DOHH2 (cell line): ENCODE results near the gene MEGF11.
A peak's percentile ranks its signal among the peaks of the same experiment; 100 is the strongest.

Experiments used
- H3F3A ChIP-seq: fragments of 200-600 bp; sonication (generic), shearing (Covaris generic); 2 replicates; pipeline ENCODE4 v1.6.0; 2016; ENCODE audit warnings: antibody characterized with exemption, mild to moderate bottlenecking; ENCODE audit not compliant: control insufficient read depth, insufficient read depth
- H3K27ac ChIP-seq: fragments of 200-600 bp; sonication (generic); 2 replicates; pipeline ENCODE4 v1.5.1; 2014; ENCODE audit warnings: low read depth, mild to moderate bottlenecking, low read length, moderate library complexity
- H3K27me3 ChIP-seq: fragments of 200-600 bp; sonication (generic); 2 replicates; pipeline ENCODE4 v1.6.1; 2014; ENCODE audit warnings: mild to moderate bottlenecking, low read length, mixed read lengths; ENCODE audit not compliant: control insufficient read depth
- H3K36me3 ChIP-seq: fragments of 200-600 bp; sonication (generic); 2 replicates; pipeline ENCODE4 v1.6.1; 2014; ENCODE audit warnings: mild to moderate bottlenecking, low read length, moderate library complexity, mixed read lengths; ENCODE audit not compliant: control insufficient read depth
- H3K4me1 ChIP-seq: fragments of 200-600 bp; sonication (generic); 2 replicates; pipeline ENCODE4 v1.6.1; 2014; ENCODE audit warnings: mild to moderate bottlenecking, low read length, mixed read lengths; ENCODE audit not compliant: control insufficient read depth
- H3K4me2 ChIP-seq: fragments of 200-600 bp; sonication (generic); 2 replicates; pipeline ENCODE4 v1.6.0; 2014; ENCODE audit warnings: mild to moderate bottlenecking, low read length, moderate library complexity
- H3K4me3 ChIP-seq: fragments of 200-600 bp; sonication (generic); 2 replicates; pipeline ENCODE4 v1.5.1; 2014; ENCODE audit warnings: mild to moderate bottlenecking, low read length, mixed read lengths
- H3K79me2 ChIP-seq: fragments of 200-600 bp; sonication (generic); 2 replicates; pipeline ENCODE4 v1.6.1; 2014; ENCODE audit warnings: mild to moderate bottlenecking, low read length, mixed read lengths; ENCODE audit not compliant: control insufficient read depth
- H3K9me2 ChIP-seq: fragments of 200-600 bp; sonication (generic); replicated peaks from 2 replicates; pipeline ENCODE4 v1.6.1; 2014; ENCODE audit warnings: mild to moderate bottlenecking, low read length, mixed read lengths; ENCODE audit not compliant: control insufficient read depth
- H3K9me3 ChIP-seq: fragments of 200-600 bp; sonication (generic); 2 replicates; pipeline ENCODE4 v1.6.1; 2014; ENCODE audit warnings: antibody characterized with exemption, low read length, mixed read lengths; ENCODE audit not compliant: control insufficient read depth, insufficient read depth
- H4K20me1 ChIP-seq: fragments of 200-600 bp; sonication (generic); 2 replicates; pipeline ENCODE4 v1.6.0; 2014; ENCODE audit warnings: low read depth, mild to moderate bottlenecking, antibody characterized with exemption, low read length, moderate library complexity; ENCODE audit not compliant: control insufficient read depth, insufficient read depth
- EZH2phosphoT487 ChIP-seq: fragments of 200-600 bp; sonication (generic); IDR thresholded peaks from 2 replicates; pipeline ENCODE4 v1.6.1; 2017; ENCODE audit warnings: borderline replicate concordance, mild to moderate bottlenecking, antibody characterized with exemption, low read length, moderate library complexity, mixed read lengths
- TF ChIP-seq, protein P1 (sequence below): fragments of 200-600 bp; sonication (generic); IDR thresholded peaks from one replicate; pipeline ENCODE4 v1.5.1; 2014; ENCODE audit warnings: antibody characterized with exemption, mild to moderate bottlenecking, low read depth, low read length; ENCODE audit not compliant: poor library complexity, severe bottlenecking

Gene MEGF11

DNA sequence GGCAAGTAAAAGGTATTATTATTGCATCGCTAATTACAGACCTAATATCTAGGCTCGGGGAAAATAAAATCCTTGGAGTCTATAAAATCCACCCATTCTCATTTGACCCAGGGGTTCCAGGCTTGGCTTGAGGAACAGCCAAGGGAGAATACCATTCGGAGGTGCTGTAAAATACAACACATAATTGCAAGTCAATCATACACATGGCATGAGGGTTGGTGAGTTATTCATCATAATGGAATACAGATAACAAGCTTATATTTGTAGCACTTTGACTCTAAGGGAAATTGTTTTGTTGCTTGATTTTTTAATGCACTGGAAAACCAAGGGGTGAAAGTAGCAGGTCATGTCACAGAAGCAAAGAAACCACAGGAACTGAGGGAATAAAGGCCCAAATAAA is 23.0 kb upstream of the MEGF11 start:
- no peaks in the 10 kb centered on the region for H3K36me3 ChIP-seq
- H3K27ac ChIP-seq: no peak overlapping the region
- TF ChIP-seq EZH2phosphoT487: no peak
- TF ChIP-seq, protein P1, sequence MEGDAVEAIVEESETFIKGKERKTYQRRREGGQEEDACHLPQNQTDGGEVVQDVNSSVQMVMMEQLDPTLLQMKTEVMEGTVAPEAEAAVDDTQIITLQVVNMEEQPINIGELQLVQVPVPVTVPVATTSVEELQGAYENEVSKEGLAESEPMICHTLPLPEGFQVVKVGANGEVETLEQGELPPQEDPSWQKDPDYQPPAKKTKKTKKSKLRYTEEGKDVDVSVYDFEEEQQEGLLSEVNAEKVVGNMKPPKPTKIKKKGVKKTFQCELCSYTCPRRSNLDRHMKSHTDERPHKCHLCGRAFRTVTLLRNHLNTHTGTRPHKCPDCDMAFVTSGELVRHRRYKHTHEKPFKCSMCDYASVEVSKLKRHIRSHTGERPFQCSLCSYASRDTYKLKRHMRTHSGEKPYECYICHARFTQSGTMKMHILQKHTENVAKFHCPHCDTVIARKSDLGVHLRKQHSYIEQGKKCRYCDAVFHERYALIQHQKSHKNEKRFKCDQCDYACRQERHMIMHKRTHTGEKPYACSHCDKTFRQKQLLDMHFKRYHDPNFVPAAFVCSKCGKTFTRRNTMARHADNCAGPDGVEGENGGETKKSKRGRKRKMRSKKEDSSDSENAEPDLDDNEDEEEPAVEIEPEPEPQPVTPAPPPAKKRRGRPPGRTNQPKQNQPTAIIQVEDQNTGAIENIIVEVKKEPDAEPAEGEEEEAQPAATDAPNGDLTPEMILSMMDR: no peak
- 0 out of 2 replicates have a peak, but pooled peaks cover 2% of the 10 kb centered on the region for H3F3A ChIP-seq
- peaks cover 19% of the 10 kb centered on the region for H3K4me1 ChIP-seq
- no peaks in the 10 kb centered on the region for H3K9me2 ChIP-seq
- H3K4me2 ChIP-seq: no peak overlapping the region
- no peak overlapping the region for H3K4me3 ChIP-seq
- no peaks in the 10 kb centered on the region for H3K27me3 ChIP-seq
- H3K9me3 ChIP-seq: no peaks in the 10 kb centered on the region
- no peaks in the 10 kb centered on the region for H4K20me1 ChIP-seq
- no peaks in the 10 kb centered on the region for H3K79me2 ChIP-seq

DNA sequence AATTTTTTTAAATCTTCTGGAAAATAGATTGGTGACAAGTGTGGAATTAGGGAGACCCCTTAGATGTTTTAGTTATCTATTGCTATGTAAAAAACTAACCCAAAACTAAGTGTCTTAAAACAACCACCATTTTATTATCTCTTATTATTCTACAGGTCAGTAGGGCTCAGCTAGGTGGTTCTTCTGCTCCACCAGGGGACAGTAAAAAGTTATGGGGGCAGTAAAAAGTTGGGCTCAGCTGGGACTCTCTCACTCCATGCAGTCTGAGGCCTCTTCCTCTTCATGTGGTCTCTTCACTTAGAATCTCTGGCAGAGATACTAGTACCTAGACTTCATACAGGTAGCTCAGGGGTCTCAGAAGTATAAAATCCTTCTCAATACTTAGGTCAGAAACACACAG is 21.8 kb upstream of the MEGF11 start:
- H3K79me2 ChIP-seq: no peaks in the 10 kb centered on the region
- no peaks in the 10 kb centered on the region for H3K9me2 ChIP-seq
- no peaks in the 10 kb centered on the region for H3K27me3 ChIP-seq
- H3K4me3 ChIP-seq: no peak overlapping the region
- peaks cover 29% of the 10 kb centered on the region for H3K4me1 ChIP-seq
- H3K36me3 ChIP-seq: no peaks in the 10 kb centered on the region
- H3F3A ChIP-seq: 0 out of 2 replicates have a peak, but pooled peaks cover 2% of the 10 kb centered on the region
- H3K9me3 ChIP-seq: no peaks in the 10 kb centered on the region
- H4K20me1 ChIP-seq: no peaks in the 10 kb centered on the region
- no peak overlapping the region for H3K4me2 ChIP-seq
- no peak overlapping the region for H3K27ac ChIP-seq
- no peak for TF ChIP-seq EZH2phosphoT487

DNA sequence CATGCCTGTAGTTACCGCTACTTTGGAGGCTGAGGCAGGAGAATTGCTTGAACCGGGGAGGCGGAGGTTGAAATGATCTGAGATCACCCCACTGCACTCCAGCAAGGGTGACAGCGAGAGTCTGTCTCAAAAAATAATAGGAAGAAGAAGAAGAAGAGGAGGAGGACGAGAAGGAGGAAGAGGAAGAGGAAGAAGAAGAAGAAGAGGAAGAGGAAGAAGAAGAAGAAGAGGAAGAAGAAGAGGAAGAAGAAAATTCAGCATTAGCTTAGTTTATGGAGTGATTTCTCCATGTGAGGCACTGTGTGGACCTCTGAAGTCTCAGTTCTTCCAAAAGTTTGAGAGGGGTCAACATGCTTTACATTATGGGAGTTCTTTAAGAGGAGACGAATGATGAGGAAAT is 17.4 kb upstream of the MEGF11 start:
- no peaks in the 10 kb centered on the region for H3K79me2 ChIP-seq
- H3K9me3 ChIP-seq: no peaks in the 10 kb centered on the region
- no peaks in the 10 kb centered on the region for H4K20me1 ChIP-seq
- H3K27ac ChIP-seq: peak overlapping the region; percentile 21; the same call in 1 of the 2 replicates
- peaks cover 35% of the 10 kb centered on the region for H3K4me1 ChIP-seq
- TF ChIP-seq, protein P1: no peak
- no peak for TF ChIP-seq EZH2phosphoT487
- peak overlapping the region; percentile 35 for H3K4me3 ChIP-seq
- H3K36me3 ChIP-seq: no peaks in the 10 kb centered on the region
- no peaks in the 10 kb centered on the region for H3F3A ChIP-seq
- no peaks in the 10 kb centered on the region for H3K9me2 ChIP-seq
- peak overlapping the region; percentile 45 for H3K4me2 ChIP-seq
- no peaks in the 10 kb centered on the region for H3K27me3 ChIP-seq

DNA sequence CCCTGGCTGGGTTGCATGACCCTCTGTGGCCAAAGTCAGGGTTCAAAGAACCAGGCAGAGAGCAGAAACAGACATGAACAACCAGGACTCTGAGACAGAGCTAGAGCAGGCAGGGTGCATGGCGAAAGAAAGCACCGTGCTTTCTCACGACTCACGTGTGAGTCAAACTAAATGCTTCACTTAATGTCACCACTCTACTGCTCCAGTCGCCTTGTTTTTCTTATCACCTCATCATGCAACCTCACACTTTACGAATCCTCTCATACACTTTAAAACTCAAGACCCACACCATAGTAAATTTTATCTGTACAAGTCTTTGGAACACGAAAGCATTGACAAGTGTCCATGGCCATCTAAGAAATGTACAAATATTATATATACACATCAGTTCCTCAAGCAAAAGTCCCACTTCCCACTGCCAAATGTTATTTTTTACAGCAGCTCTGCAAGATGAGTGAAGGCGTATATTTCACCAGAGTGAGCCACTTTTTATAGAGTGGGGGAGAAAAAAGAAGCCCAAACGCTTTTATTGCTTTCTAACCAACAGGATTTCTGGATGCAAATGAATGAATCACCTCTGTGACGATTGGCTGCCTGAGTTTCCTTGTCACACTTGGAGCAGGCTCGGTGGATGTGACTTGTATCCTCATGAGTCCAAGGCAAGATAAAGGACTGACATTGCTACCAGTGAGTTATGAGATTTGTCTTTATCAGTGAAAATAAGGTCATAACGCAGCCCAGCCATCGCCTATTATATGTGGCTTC is 16.0 kb upstream of the MEGF11 start:
- Histone ChIP-seq H3K27me3 (no peaks in the 10 kb centered on the region), H3K4me1 (peaks cover 30% of the 10 kb centered on the region), H3K36me3 (no peaks in the 10 kb centered on the region), H3K9me2 (no peaks in the 10 kb centered on the region), H3K27ac (no peak overlapping the region), H4K20me1 (no peaks in the 10 kb centered on the region), H3K79me2 (no peaks in the 10 kb centered on the region), H3K9me3 (no peaks in the 10 kb centered on the region), H3F3A (no peaks in the 10 kb centered on the region), H3K4me3 (no peak overlapping the region), H3K4me2 (no peak overlapping the region)
- TF ChIP-seq, protein P1: no peak
